ENCODE measurements around the gene CDKAL1. TPM values are rescaled to one million over a fixed set of nuclear protein-coding genes. Genes with fewer than 3 reads are reported as not detected.

The CDKAL1 gene
- total and polyA plus RNA-seq, 2 of the 13 experiments (the other 11 are each of a cell fraction or from before 2014, with no cell fraction given): 9.5 to 27.7 TPM

DNA sequence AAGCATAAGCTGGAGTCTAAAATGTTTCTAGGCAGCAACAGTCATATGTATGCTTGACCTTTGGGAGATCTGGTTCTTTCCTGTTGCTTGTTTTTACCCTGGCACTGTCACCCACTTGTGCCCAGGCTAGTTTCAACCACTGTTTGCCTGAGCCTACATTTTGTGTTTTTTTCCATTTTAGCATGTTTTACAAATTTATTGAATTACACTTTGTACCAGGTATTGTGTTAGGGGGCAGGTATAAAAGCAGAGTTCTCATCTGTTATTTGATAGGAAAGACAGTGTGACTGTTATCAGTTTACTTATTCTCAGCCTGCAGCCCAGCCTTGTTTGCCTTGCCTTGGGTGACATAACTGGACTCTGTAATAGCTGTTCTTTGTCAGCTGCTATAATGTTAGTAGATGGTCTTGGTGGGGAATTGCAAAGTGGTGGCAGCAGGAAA lies 147.0 kb downstream of the CDKAL1 start (continued):
- peak; percentile 79; the same call in 1 of the 2 replicates for TF ChIP-seq IKZF5 (CRISPR knock-in tag; IDR thresholded peaks at IDR 0.05)
- 0 out of 2 replicates have a peak, but pooled peaks have one; percentile 32 for TF ChIP-seq ZNF44 (CRISPR knock-in tag; IDR thresholded peaks at IDR 0.05)
- TF ChIP-seq RXRB (CRISPR knock-in tag; IDR thresholded peaks at IDR 0.05; ENCODE audit: borderline replicate concordance): no peak
- peak; percentile 70 for TF ChIP-seq CEBPG (CRISPR knock-in tag; IDR thresholded peaks at IDR 0.05)
- TF ChIP-seq HCFC1 (IDR thresholded peaks at IDR 0.05; ENCODE audit: low read depth, low read length): no peak
- TF ChIP-seq EZH2 (conservative IDR thresholded peaks at IDR 0.05; ENCODE audit: low read depth, low read length): no peak
- TF ChIP-seq SMAD3 (CRISPR knock-in tag; IDR thresholded peaks at IDR 0.05): no peak
- peak; percentile 80; the same call in 1 of the 2 replicates for TF ChIP-seq TFAP4 (IDR thresholded peaks at IDR 0.05; ENCODE audit: borderline replicate concordance, low read depth)
- TF ChIP-seq MIER2 (CRISPR knock-in tag; IDR thresholded peaks at IDR 0.05): 0 out of 2 replicates have a peak, but pooled peaks have one; percentile 68
- TF ChIP-seq, protein P1, sequence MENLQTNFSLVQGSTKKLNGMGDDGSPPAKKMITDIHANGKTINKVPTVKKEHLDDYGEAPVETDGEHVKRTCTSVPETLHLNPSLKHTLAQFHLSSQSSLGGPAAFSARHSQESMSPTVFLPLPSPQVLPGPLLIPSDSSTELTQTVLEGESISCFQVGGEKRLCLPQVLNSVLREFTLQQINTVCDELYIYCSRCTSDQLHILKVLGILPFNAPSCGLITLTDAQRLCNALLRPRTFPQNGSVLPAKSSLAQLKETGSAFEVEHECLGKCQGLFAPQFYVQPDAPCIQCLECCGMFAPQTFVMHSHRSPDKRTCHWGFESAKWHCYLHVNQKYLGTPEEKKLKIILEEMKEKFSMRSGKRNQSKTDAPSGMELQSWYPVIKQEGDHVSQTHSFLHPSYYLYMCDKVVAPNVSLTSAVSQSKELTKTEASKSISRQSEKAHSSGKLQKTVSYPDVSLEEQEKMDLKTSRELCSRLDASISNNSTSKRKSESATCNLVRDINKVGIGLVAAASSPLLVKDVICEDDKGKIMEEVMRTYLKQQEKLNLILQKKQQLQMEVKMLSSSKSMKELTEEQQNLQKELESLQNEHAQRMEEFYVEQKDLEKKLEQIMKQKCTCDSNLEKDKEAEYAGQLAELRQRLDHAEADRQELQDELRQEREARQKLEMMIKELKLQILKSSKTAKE (CRISPR knock-in tag; IDR thresholded peaks at IDR 0.05; ENCODE audit: borderline replicate concordance): peak; percentile 72; the same call in 1 of the 2 replicates
- no peak for TF ChIP-seq DR1 (CRISPR knock-in tag; IDR thresholded peaks at IDR 0.05)
- peak; percentile 82 for TF ChIP-seq ARID5B (CRISPR knock-in tag; IDR thresholded peaks at IDR 0.05)
- TF ChIP-seq CBX1 (IDR thresholded peaks at IDR 0.05; ENCODE audit: low read depth): no peak
- TF ChIP-seq SP4 (CRISPR knock-in tag; IDR thresholded peaks at IDR 0.05): no peak
- TF ChIP-seq ZSCAN25 (CRISPR knock-in tag; IDR thresholded peaks at IDR 0.05): 0 out of 2 replicates have a peak, but pooled peaks have one; percentile 42
- peak; percentile 54; the same call in 1 of the 2 replicates for TF ChIP-seq RCOR2 (CRISPR knock-in tag; IDR thresholded peaks at IDR 0.05)
- TF ChIP-seq RARA (CRISPR knock-in tag; IDR thresholded peaks at IDR 0.05): peak; percentile 50
- no peak for TF ChIP-seq ZNF570 (CRISPR knock-in tag; IDR thresholded peaks at IDR 0.05; ENCODE audit: borderline replicate concordance)
- peak; percentile 37; the same call in 1 of the 2 replicates for TF ChIP-seq HOXA3 (CRISPR knock-in tag; IDR thresholded peaks at IDR 0.05)
- peak; percentile 80 for TF ChIP-seq GATAD2A (CRISPR knock-in tag; IDR thresholded peaks at IDR 0.05)
- no peak for TF ChIP-seq GTF3A (CRISPR knock-in tag; conservative IDR thresholded peaks at IDR 0.05)
- TF ChIP-seq ZNF337 (CRISPR knock-in tag; IDR thresholded peaks at IDR 0.05; ENCODE audit: borderline replicate concordance, low read depth): 0 out of 2 replicates have a peak, but pooled peaks have one; percentile 64
- no peak for TF ChIP-seq ELF3 (CRISPR knock-in tag; IDR thresholded peaks at IDR 0.05)
